Measurements from ENCODE around the gene CSRNP2.

The CSRNP2 gene

GRCh38 chr12:51036279-51036678 lies 47.1 kb downstream of the CSRNP2 start:
- H3K36me3 ChIP-seq (ENCODE audit: insufficient read depth) = no peaks in the 10 kb centered on the region
- TF ChIP-seq, protein P1, sequence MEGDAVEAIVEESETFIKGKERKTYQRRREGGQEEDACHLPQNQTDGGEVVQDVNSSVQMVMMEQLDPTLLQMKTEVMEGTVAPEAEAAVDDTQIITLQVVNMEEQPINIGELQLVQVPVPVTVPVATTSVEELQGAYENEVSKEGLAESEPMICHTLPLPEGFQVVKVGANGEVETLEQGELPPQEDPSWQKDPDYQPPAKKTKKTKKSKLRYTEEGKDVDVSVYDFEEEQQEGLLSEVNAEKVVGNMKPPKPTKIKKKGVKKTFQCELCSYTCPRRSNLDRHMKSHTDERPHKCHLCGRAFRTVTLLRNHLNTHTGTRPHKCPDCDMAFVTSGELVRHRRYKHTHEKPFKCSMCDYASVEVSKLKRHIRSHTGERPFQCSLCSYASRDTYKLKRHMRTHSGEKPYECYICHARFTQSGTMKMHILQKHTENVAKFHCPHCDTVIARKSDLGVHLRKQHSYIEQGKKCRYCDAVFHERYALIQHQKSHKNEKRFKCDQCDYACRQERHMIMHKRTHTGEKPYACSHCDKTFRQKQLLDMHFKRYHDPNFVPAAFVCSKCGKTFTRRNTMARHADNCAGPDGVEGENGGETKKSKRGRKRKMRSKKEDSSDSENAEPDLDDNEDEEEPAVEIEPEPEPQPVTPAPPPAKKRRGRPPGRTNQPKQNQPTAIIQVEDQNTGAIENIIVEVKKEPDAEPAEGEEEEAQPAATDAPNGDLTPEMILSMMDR (conservative IDR thresholded peaks at IDR 0.05; ENCODE audit: low read depth, low read length) = no peak
- H3K4me3 ChIP-seq (IDR thresholded peaks at IDR 0.05; ENCODE audit: insufficient read depth, low read depth, low read length) = no peak overlapping the region
- H3K27ac ChIP-seq = no peak overlapping the region
- H3K79me2 ChIP-seq (ENCODE audit: insufficient read depth, low read depth) = no peaks in the 10 kb centered on the region
- no peak overlapping the region for H3K4me2 ChIP-seq
- H3K4me1 ChIP-seq (ENCODE audit: low read depth, poor library complexity, severe bottlenecking) = no peaks in the 10 kb centered on the region
- H4K20me1 ChIP-seq (ENCODE audit: insufficient read depth) = no peaks in the 10 kb centered on the region
- no peak overlapping the region for H2AFZ ChIP-seq (ENCODE audit: low read depth)
- H3K9ac ChIP-seq = no peak overlapping the region
- H3K27me3 ChIP-seq (ENCODE audit: insufficient read depth, low read depth) = no peaks in the 10 kb centered on the region

DNA sequence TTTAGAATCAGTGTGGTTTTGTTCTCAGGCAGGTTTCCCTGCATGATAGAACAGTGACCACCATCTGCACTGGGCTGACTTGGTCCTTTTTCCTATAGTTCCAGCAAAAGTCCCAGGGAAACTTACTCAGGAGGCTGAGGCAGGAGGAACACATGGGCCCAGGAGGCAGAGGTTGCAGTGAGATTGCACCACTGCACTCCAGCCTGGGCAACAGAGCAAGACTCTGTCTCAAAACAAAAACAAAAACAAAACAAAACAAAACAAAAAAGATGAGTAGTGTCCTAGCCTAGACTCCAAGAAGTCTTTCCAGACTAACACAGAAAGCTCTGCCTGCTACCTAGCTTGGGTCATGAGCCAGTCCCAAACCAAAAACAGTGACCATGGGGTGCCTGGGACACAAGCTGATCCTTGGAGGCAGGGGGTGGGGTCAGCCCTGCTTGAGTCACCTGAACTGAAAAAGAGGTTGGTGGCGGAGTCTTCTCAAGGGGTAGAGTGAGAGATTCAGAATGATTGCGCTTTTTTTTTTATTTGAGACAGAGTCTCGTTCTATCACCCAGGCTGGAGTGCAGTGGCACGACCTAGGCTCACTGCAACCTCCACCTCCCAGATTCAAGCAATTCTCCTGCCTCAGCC lies 49.8 kb downstream of the CSRNP2 start:
- Histone ChIP-seq H3K79me2 (ENCODE audit: insufficient read depth, low read depth) (no peaks in the 10 kb centered on the region), H2AFZ (ENCODE audit: low read depth) (no peak overlapping the region), H4K20me1 (ENCODE audit: insufficient read depth) (no peaks in the 10 kb centered on the region), H3K4me1 (ENCODE audit: low read depth, poor library complexity, severe bottlenecking) (peaks cover 4% of the 10 kb centered on the region), H3K9ac (no peak overlapping the region), H3K27ac (no peak overlapping the region), H3K4me2 (no peak overlapping the region), H3K36me3 (ENCODE audit: insufficient read depth) (no peaks in the 10 kb centered on the region), H3K27me3 (ENCODE audit: insufficient read depth, low read depth) (no peaks in the 10 kb centered on the region), H3K4me3 (IDR thresholded peaks at IDR 0.05; ENCODE audit: insufficient read depth, low read depth, low read length) (no peak overlapping the region)
- TF ChIP-seq, protein P1 (conservative IDR thresholded peaks at IDR 0.05; ENCODE audit: low read depth, low read length) = no peak

DNA sequence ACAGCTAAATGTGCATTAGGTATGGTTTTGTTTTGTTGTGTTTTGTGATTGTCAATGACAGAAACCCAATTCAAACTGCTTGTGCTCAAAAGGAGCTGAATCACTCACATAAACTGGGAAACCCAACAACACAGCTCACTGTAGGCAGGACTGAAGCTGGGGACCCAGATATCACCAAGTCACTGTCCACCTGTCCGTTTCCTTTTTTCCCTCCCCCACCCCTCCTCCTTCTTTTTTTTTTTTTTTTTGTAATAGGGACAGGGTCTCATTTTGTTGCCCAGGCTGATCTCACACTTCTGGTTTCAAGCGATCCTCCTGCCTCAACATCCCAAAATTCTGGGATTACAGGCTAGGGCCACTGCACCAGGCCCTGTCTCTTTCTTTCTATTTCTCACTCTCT lies 50.3 kb downstream of the CSRNP2 start:
- H3K27ac ChIP-seq = no peak overlapping the region
- no peak overlapping the region for H3K9ac ChIP-seq
- H3K79me2 ChIP-seq (ENCODE audit: insufficient read depth, low read depth) = no peaks in the 10 kb centered on the region
- H4K20me1 ChIP-seq (ENCODE audit: insufficient read depth) = no peaks in the 10 kb centered on the region
- no peaks in the 10 kb centered on the region for H3K27me3 ChIP-seq (ENCODE audit: insufficient read depth, low read depth)
- no peak overlapping the region for H3K4me2 ChIP-seq
- TF ChIP-seq, protein P1 (conservative IDR thresholded peaks at IDR 0.05; ENCODE audit: low read depth, low read length) = no peak
- no peak overlapping the region for H2AFZ ChIP-seq (ENCODE audit: low read depth)
- H3K4me3 ChIP-seq (IDR thresholded peaks at IDR 0.05; ENCODE audit: insufficient read depth, low read depth, low read length) = no peak overlapping the region
- H3K4me1 ChIP-seq (ENCODE audit: low read depth, poor library complexity, severe bottlenecking) = peaks cover 9% of the 10 kb centered on the region
- no peaks in the 10 kb centered on the region for H3K36me3 ChIP-seq (ENCODE audit: insufficient read depth)

- H3K4me2 ChIP-seq = peak overlapping the region; percentile 46; the same call in 1 of the 2 replicates
- H3K4me1 ChIP-seq (ENCODE audit: low read depth, poor library complexity, severe bottlenecking) = peaks cover 30% of the 10 kb centered on the region
- TF ChIP-seq, protein P1 (conservative IDR thresholded peaks at IDR 0.05; ENCODE audit: low read depth, low read length) = no peak
- no peak overlapping the region; the same call in 1 of the 2 replicates for H2AFZ ChIP-seq (ENCODE audit: low read depth)
- H3K27me3 ChIP-seq (ENCODE audit: insufficient read depth, low read depth) = no peaks in the 10 kb centered on the region
- H4K20me1 ChIP-seq (ENCODE audit: insufficient read depth) = no peaks in the 10 kb centered on the region
- H3K4me3 ChIP-seq (IDR thresholded peaks at IDR 0.05; ENCODE audit: insufficient read depth, low read depth, low read length) = no peak overlapping the region
- no peak overlapping the region for H3K9ac ChIP-seq
- peaks cover 18% of the 10 kb centered on the region for H3K79me2 ChIP-seq (ENCODE audit: insufficient read depth, low read depth)
- no peak overlapping the region for H3K27ac ChIP-seq
- H3K36me3 ChIP-seq (ENCODE audit: insufficient read depth) = no peaks in the 10 kb centered on the region
Measured at GRCh38 chr12:51028813-51029150, 54.6 kb downstream of the CSRNP2 start.

Data from KMS-11 (cell line).